ENCODE results near the gene TRPM4. TPM values are rescaled to one million over a fixed set of nuclear protein-coding genes. Genes with fewer than 3 reads are reported as not detected.
"Not testable (repeated sequence)": the region's sequence is repeated elsewhere in the genome, so short reads cannot be mapped to it uniquely, and the experiment has no call there.

The TRPM4 gene
- total and polyA plus RNA-seq, 2 of the 13 experiments (the other 11 are each of a cell fraction or from before 2014, with no cell fraction given) = 1.9 to 4.3 TPM

GRCh38 chr19:49125025-49125731, 32.4 kb upstream of the TRPM4 start (continued):
- peak; percentile 78 for TF ChIP-seq TFDP2 (CRISPR knock-in tag; IDR thresholded peaks at IDR 0.05)

GRCh38 chr19:49126575-49126974, 31.0 kb upstream of the TRPM4 start:
- Histone ChIP-seq H3K9me3 (ENCODE audit: low read length) (no peaks in the 10 kb centered on the region), H3K36me3 (replicated peaks in 1 of 2; ENCODE audit: control insufficient read depth in 1 of 2, insufficient read depth in 2 of 2, low read length in 2 of 2) (no peaks in the 10 kb centered on the region; a peak in 1 of 5 replicates), H2AFZ (ENCODE audit: low read length) (no peak overlapping the region), H3K27me3 (ENCODE audit: control insufficient read depth in 1 of 2, insufficient read depth in 2 of 2, low read length in 2 of 2) (no peaks in the 10 kb centered on the region), H3K27ac (ENCODE audit: extremely low read length, insufficient read depth, low read length) (no peak overlapping the region), H3K4me3 (replicated peaks in 1 of 3; ENCODE audit: insufficient read depth in 1 of 3, low read depth in 2 of 3, low read length in 3 of 3) (no peak overlapping the region), H3K9ac (ENCODE audit: insufficient read depth, low read depth, low read length) (no peak overlapping the region), H4K20me1 (ENCODE audit: insufficient read depth, low read length) (no peaks in the 10 kb centered on the region), H3K79me2 (ENCODE audit: insufficient read depth, low read length) (no peaks in the 10 kb centered on the region), H3K4me2 (ENCODE audit: low read depth, low read length) (no peak overlapping the region), H3K4me1 (ENCODE audit: insufficient read depth, low read length) (peaks cover 49% of the 10 kb centered on the region)
- POLR2A ChIA-PET = interaction anchor here (3.2 kb wide), 1 partner anchor 12 kb away, joined by 12 read pairs; the partner anchor contains the start of gene LIN7B
- no peak for FAIRE-seq
- CTCF ChIA-PET (ENCODE audit: low intra/inter-chr PET ratio, low total read pairs) = no interaction called here
- ATAC-seq = no peak
- TF ChIP-seq KDM1A (CRISPR knock-in tag; IDR thresholded peaks at IDR 0.05) (peak; percentile 57; the same call in 1 of the 2 replicates), TEAD2 (CRISPR knock-in tag; IDR thresholded peaks at IDR 0.05) (no peak), ZNF629 (CRISPR knock-in tag; conservative IDR thresholded peaks at IDR 0.05) (peak; percentile 97), STAT5B (CRISPR knock-in tag; IDR thresholded peaks at IDR 0.05) (no peak), HES4 (CRISPR knock-in tag; IDR thresholded peaks at IDR 0.05; ENCODE audit: borderline replicate concordance) (no peak), ZMYM3 (CRISPR knock-in tag; IDR thresholded peaks at IDR 0.05) (peak; percentile 74)
- in situ Hi-C loops (cut with HindIII; ENCODE audit: extremely low pct_ligation_motif_present, low pct_unique_long_range_greater_than_20kb) (no loop called here), intact Hi-C loops (cut with micrococcal nuclease; ENCODE audit: unreplicated experiment) (loop anchor here (5.0 kb wide), 1 partner anchor 71 kb away; no protein-coding TSS in a partner anchor)
- 65% methylated on average over 4 of the region's 4 CpGs for WGBS (ENCODE audit: low lambda C conversion rate)
- DNase-seq (ENCODE audit: low spot score) = no peak
- BruUV-seq (replicated peaks) = no TSS peak

GRCh38 chr19:49127225-49127624, 30.4 kb upstream of the TRPM4 start:
- in situ Hi-C loops (cut with HindIII; ENCODE audit: extremely low pct_ligation_motif_present, low pct_unique_long_range_greater_than_20kb); FAIRE-seq; DNase-seq (ENCODE audit: low spot score); ATAC-seq; H3K36me3 ChIP-seq (replicated peaks in 1 of 2; ENCODE audit: control insufficient read depth in 1 of 2, insufficient read depth in 2 of 2, low read length in 2 of 2); H3K9ac ChIP-seq (ENCODE audit: insufficient read depth, low read depth, low read length); BruUV-seq (replicated peaks); H3K79me2 ChIP-seq (ENCODE audit: insufficient read depth, low read length); H2AFZ ChIP-seq (ENCODE audit: low read length); H3K27me3 ChIP-seq (ENCODE audit: control insufficient read depth in 1 of 2, insufficient read depth in 2 of 2, low read length in 2 of 2); H3K9me3 ChIP-seq (ENCODE audit: low read length); H4K20me1 ChIP-seq (ENCODE audit: insufficient read depth, low read length); CTCF ChIA-PET (ENCODE audit: low intra/inter-chr PET ratio, low total read pairs): not testable (repeated sequence)
- Histone ChIP-seq H3K4me2 (ENCODE audit: low read depth, low read length) (peak overlapping the region; percentile 53), H3K4me3 (replicated peaks in 1 of 3; ENCODE audit: insufficient read depth in 1 of 3, low read depth in 2 of 3, low read length in 3 of 3) (peak overlapping the region in 1 of 3 experiments; percentile 65; a peak in 2 of 6 replicates), H3K27ac (ENCODE audit: extremely low read length, insufficient read depth, low read length) (peak overlapping the region; percentile 57), H3K4me1 (ENCODE audit: insufficient read depth, low read length) (peaks cover 49% of the 10 kb centered on the region)
- intact Hi-C loops (cut with micrococcal nuclease; ENCODE audit: unreplicated experiment) = loop anchor here (5.0 kb wide), 1 partner anchor 70 kb away; no protein-coding TSS in a partner anchor
- WGBS (ENCODE audit: low lambda C conversion rate) = 93% methylated on average over 12 of the region's 12 CpGs
- POLR2A ChIA-PET = interaction anchor here (0.6 to 1.9 kb wide), 14 partner anchors 9 to 420 kb away, joined by 3 to 21 read pairs (median 4); partner anchors contain the start of genes GYS1, LIN7B and RUVBL2

Data from HepG2 (cell line).